IMR-90 (cell line): ENCODE data around the gene OXER1.

ENCODE experiments used
- BHLHE40 ChIP-seq: fragments of 150-350 bp; IDR thresholded peaks from 2 replicates; pipeline ENCODE4 v1.6.1; 2016; ENCODE audit warnings: mild to moderate bottlenecking, low read depth, low read length
- CTCF ChIP-seq: conservative IDR thresholded peaks from 2 replicates; pipeline ENCODE4 v1.5.1; 2012; ENCODE audit warnings: mild to moderate bottlenecking, low read depth, low read length, improper control_type of control experiment
- MAFK ChIP-seq: IDR thresholded peaks from 2 replicates; pipeline ENCODE4 v1.6.1; 2012; ENCODE audit warnings: low read depth, low read length, improper control_type of control experiment
- MXI1 ChIP-seq: IDR thresholded peaks from 2 replicates; pipeline ENCODE4 v1.6.1; 2012; ENCODE audit warnings: low read depth, mild to moderate bottlenecking, low read length, moderate library complexity, borderline replicate concordance
- POLR2A ChIP-seq: IDR thresholded peaks from 2 replicates; pipeline ENCODE4 v1.6.1; 2012; ENCODE audit warnings: mild to moderate bottlenecking, low read depth, low read length
- RAD21 ChIP-seq: IDR thresholded peaks from 2 replicates; pipeline ENCODE4 v1.6.1; 2012; ENCODE audit warnings: low read length, improper control_type of control experiment
- RCOR1 ChIP-seq: IDR thresholded peaks from 2 replicates; pipeline ENCODE4 v1.6.1; 2012; ENCODE audit warnings: mild to moderate bottlenecking, low read length, improper control_type of control experiment; ENCODE audit not compliant: insufficient replicate concordance
- RFX5 ChIP-seq: IDR thresholded peaks from 2 replicates; pipeline ENCODE4 v1.8.0; 2012; ENCODE audit warnings: low read depth, mild to moderate bottlenecking, low read length, moderate library complexity
- SMC3 ChIP-seq: fragments of 150-350 bp; IDR thresholded peaks from 2 replicates; pipeline ENCODE4 v1.6.1; 2016; ENCODE audit warnings: low read depth, mild to moderate bottlenecking, antibody characterized with exemption, low read length, moderate library complexity
- USF2 ChIP-seq: fragments of 150-350 bp; IDR thresholded peaks from 2 replicates; pipeline ENCODE4 v1.6.1; 2017; ENCODE audit warnings: mild to moderate bottlenecking, antibody characterized with exemption, low read length, low read depth

- no peak for TF ChIP-seq POLR2A
- no peak for TF ChIP-seq CTCF
- no peak for TF ChIP-seq RCOR1
- TF ChIP-seq SMC3 = no peak
- no peak for TF ChIP-seq MXI1
- TF ChIP-seq BHLHE40 = no peak
- no peak for TF ChIP-seq RFX5
- TF ChIP-seq RAD21 = no peak
- TF ChIP-seq USF2 = no peak
- TF ChIP-seq MAFK = no peak
These were observed 821 bp downstream of the OXER1 start for GRCh38 chr2:42762823-42763804.
